Measurements from ENCODE around the gene SLIT3.

Gene SLIT3

GRCh38 chr5:168697034-168697720 lies 603.8 kb downstream of the SLIT3 start:
- no peak for DNase-seq (ENCODE audit: low read depth)

DNA sequence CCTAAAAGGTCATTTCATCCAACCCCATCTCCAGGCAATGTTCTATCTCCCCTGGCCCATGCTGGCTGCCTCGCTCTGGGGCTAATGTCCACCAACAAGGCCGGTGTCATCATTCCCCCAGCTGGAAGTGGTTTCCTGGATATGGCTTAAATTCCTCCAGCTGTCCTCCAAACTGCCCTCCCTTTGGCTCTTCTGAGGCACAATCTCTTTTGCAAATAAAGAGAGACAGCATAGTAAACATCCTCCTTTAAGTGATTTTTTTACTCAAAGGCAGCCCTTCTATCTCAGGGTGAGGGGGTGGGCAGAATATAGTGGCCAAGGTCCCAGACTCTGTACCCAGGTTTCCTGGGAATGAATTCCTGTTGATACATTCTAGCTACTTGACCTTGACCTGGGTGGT lies 604.3 kb downstream of the SLIT3 start:
- no peak for DNase-seq (ENCODE audit: low read depth)

GRCh38 chr5:168695301-168695835 lies 605.6 kb downstream of the SLIT3 start:
- DNase-seq (ENCODE audit: low read depth), result no peak

DNA sequence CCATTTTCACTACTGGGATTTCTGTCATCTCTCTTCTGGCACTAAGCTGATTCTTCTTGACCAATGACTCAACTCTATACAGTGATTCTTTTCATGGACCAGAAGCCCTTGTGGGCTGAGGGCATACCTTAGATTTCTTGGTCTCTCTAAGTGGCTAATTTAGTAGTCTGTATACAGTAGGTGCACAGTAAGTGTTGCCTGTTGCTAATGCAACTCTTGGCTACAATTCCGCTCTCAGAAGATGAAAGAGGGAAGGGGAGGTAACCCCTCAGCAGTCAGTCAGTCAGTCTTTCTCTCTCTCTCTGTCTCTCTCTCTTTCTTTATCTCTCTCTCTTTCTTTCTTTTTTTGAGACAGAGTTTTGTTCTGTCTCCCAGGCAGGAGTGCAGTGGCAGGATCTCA lies 606.6 kb downstream of the SLIT3 start:
- no peak for DNase-seq (ENCODE audit: low read depth)

DNA sequence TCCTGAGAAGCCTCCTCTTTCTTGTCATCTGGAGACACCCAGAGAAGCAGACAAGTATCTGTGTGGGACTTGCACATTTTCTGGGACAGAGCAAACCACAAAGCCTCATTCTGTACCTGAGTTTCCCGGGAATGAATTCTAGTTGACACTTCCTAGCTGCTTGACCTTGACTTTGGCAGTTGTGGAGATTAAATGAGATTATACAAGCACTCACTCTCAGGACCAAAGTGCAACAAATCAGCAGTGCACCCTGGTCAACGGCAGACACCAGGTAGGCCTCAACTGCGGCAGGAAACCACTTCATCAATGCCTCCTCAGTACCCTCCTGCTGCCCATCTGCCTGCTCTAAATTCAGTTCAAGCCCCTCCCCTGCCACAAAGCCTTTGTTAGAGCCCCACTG lies 607.1 kb downstream of the SLIT3 start:
- no peak for DNase-seq (ENCODE audit: low read depth)

DNA sequence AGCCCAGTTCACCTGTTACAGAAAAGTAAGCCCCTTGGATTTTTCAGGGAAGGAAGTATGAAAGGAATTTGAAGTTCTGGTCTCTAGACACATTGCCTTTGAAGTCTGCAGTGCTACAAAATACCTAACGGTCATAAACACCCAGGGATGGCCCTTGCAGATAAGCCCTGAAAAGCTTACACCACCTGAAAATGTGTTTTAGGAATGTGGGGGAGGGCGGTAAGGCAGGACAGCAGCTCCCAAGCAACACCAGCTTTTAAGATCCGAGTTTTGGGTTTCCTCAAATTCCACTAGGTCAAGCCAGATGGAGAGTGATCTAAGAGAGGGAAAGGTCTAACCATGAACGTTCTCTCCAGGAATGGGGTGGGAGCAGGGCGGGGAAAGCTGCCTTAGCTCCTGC lies 607.6 kb downstream of the SLIT3 start:
- DNase-seq (ENCODE audit: low read depth), result no peak

GRCh38 chr5:168691891-168692290 lies 609.0 kb downstream of the SLIT3 start:
- DNase-seq (ENCODE audit: low read depth), result no peak

GRCh38 chr5:168689260-168689659 lies 611.7 kb downstream of the SLIT3 start:
- DNase-seq (ENCODE audit: low read depth), result no peak

- DNase-seq (ENCODE audit: low read depth), result no peak
Measured at GRCh38 chr5:168686837-168687236, 614.1 kb downstream of the SLIT3 start.

- DNase-seq (ENCODE audit: low read depth), result no peak
Measured at GRCh38 chr5:168685566-168685965, 615.4 kb downstream of the SLIT3 start.

GRCh38 chr5:168683927-168684295 lies 617.0 kb downstream of the SLIT3 start:
- DNase-seq (ENCODE audit: low read depth), result no peak

DNA sequence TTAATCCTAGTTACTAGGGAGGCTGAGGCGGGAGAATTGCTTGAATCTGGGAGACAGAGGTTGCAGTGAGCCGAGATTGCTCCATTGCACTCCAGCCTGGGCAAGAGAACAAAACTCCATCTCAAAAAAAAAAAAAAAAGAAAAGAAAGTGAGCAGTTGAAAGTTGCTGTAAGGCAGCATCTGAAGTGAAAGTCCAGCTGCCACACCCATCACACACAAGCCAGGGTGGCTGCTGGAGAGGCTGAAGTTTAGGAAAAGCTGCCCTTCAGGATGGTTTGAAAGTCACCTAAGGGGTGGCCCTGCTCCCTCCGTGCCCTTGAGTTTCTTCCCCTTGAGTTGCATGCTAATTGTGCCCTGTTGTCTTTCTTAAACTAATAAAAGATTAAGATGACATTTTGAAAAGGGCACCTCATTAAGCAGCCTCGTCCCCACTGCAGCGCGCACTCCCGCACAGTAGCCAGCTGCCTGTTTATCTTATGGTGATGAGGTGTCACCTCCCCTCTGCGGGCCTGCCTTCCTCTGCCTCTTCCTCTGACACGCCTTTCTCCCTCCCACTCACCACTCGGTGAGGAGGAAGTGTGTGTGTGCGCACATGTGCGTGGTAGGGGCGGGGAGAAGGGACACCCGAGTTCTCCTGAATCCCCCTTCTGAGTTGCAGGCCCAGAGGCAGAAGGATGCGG lies 617.6 kb downstream of the SLIT3 start:
- DNase-seq (ENCODE audit: low read depth), result peak; percentile 1

GRCh38 chr5:168681556-168682183 lies 619.3 kb downstream of the SLIT3 start:
- DNase-seq (ENCODE audit: low read depth), result no peak

DNA sequence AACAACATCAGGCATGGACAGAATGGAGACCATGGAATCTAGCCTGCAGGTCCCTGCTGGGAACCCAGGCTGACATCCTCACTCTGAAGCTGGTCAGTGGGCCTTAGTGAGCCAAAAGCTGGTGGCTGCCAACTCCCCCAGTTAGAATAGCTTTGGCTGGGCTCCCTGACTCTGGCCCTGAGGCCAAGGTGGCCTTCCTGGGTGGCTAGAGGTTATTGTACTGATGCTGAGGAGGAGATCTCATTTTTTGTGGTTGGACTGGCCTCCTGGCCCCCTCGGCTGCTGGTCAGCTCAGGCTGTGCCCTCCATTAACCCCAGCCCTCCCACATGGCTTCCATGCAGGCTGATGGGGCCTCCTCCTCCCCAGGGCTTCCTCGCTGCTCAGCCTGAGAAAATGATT lies 620.5 kb downstream of the SLIT3 start:
- no peak for DNase-seq (ENCODE audit: low read depth)

DNA sequence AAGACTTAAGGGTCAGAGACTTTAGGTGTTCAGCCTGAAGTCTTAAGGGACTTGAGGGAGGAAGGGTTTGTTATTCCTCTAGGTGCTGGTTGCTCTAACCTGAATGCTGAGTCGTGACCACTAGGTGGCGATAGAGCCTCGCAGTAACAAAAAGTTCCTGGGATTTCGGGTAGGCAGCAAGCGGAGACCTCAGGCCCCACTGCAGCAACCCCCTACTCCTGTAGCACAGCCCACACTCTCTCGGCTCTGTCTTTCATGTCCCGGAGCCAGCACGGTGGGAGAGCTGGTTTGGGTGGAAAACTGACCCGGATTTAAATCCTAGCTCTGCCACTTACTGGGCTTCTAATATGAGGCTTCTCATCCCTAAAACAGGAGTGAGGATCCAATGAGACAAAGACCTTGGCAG lies 621.4 kb downstream of the SLIT3 start:
- DNase-seq (ENCODE audit: low read depth), result peak; percentile 18

DNA sequence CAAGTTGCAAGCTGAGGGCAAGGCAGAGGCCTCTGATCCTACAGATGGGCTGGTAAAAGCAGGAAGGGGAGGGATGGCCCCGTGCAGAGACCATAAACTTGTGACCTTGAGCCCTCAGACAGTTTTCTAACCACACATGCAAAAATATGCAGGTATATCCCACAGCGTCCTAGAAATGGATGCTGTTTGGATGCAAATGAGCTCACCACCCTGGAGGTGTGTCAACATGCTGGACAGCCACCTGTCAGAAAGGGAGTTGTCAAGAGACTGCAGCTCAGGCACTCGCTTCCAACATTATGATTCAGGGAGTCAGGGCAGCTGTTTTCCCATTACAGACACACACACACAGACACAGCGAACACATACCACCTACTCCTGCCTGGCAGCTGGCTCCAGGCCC lies 624.4 kb downstream of the SLIT3 start:
- no peak for DNase-seq (ENCODE audit: low read depth)

DNA sequence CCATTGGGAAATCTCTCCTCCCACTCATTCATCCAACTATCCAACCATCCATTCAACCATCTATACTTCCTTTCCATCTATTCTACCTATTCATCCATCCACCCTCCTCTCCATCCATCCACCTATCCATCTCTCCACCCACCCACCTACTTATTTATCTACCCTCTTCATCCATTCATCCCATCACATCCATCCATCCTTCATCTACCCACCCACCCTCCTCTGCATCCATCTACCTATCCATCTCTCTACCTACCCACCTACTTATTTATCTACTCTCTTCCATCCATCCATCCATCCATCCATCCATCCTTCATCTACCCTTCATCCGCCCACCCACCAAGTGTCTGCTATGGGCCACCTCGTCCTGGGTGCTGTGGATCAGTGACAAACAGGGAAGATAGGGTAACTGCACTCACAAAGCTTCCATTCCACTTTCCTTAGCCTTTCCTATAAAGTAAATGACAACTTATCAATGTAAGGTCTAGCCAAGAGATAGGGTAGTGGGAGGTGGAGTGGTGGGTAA lies 625.0 kb downstream of the SLIT3 start:
- DNase-seq (ENCODE audit: low read depth), result no peak

GRCh38 chr5:168674893-168675482 lies 626.0 kb downstream of the SLIT3 start:
- DNase-seq (ENCODE audit: low read depth), result no peak

DNA sequence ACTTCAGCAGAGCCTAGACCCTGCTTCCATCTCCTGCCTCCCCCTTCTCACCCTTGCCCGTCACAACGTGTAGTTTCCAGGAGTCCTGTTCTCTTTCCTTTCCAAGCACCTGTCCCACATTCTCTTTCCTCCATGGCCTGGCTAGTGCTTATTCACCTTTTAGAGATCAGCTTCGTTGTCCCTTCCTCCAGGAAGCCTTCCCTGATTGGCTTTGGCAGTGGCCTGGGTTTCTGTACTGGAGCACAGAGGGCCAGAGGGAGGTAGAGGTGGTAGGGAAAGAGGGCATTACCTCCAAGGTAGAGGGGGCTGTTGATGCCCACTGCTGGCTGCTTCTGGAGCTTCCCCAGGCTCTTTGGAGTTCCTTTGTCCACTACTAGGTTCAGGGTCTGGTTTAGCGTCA lies 628.1 kb downstream of the SLIT3 start:
- no peak for DNase-seq (ENCODE audit: low read depth)

- no peak for DNase-seq (ENCODE audit: low read depth)
Measured at GRCh38 chr5:168672016-168672415, 628.9 kb downstream of the SLIT3 start.

GRCh38 chr5:168670881-168671575 lies 629.9 kb downstream of the SLIT3 start:
- DNase-seq (ENCODE audit: low read depth), result no peak
